ENCODE data around the gene SMCO3. TPM values are rescaled to one million over a fixed set of nuclear protein-coding genes. Genes with fewer than 3 reads are reported as not detected.

Gene SMCO3
- polyA plus RNA-seq (2013, experiment 1 of 2) = 0.66 TPM
- polyA plus RNA-seq (2013, experiment 2 of 2) = 1.0 TPM

DNA sequence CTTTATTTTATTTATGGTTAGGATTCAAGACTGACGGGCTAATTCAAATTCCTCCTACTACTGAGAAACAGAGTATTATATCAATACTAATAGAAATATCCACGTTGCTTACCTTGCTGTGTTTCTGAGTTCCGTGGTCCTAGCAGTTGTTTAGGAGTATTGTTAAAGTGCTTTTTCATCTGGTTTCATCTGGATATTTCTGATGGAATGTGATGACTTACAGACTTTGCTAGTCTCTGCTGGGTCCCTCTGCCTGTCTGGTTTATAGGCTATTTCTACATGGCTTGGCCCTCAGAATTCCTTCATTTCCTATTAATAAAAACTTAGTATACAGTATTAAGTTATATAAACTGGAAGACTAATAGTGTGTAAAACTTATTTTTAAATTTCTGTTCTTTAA lies at the start of gene SMCO3:
TSS of gene SMCO3 (minus strand) at position 169 of the 400 bp plus-strand sequence. CDS start 7,502 bp downstream, outside the sequence.
- WGBS, 2 experiments (ENCODE audit: insufficient coverage in 2 of 2) = no CpG with 5 or more reads among the region's 3 CpGs
- peaks cover 12% of the 10 kb centered on the region for H3K4me1 ChIP-seq (ENCODE audit: control insufficient read depth, insufficient read depth, low read length, poor library complexity, severe bottlenecking)
- no peaks in the 10 kb centered on the region for H3K9me3 ChIP-seq (ENCODE audit: control insufficient read depth, low read length)
- H3K27ac ChIP-seq (ENCODE audit: low read depth, low read length, severe bottlenecking) = no peak within 1 kb of the TSS
- no peaks in the 10 kb centered on the region for H3K36me3 ChIP-seq (ENCODE audit: control insufficient read depth, insufficient read depth, low read length)
- H3K4me3 ChIP-seq (ENCODE audit: extremely low read depth, insufficient read depth, low read length, poor library complexity, severe bottlenecking) = no peak within 1 kb of the TSS

DNA sequence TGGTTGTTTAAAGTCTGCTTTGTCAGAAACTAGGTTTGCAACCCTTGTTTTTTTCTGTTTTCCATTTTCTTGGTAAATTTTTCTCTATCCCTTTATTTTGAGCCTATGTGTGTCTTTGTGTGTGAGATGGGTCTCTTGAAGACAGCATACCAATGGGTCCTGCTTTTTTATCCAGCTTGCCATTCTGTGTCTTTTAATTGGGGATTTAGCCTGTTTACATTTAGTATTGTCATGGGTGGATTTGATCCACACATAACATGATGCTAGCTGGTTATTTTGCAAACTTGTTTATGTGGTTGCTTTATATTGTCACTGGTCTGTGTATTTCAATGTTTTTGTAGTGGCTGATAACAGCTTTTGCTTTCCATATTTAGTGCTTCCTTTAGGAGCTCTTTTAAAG lies 46.5 kb upstream of the SMCO3 start:
- H3K36me3 ChIP-seq (ENCODE audit: control insufficient read depth, insufficient read depth, low read length) = no peaks in the 10 kb centered on the region
- H3K27ac ChIP-seq (ENCODE audit: low read depth, low read length, severe bottlenecking) = no peak overlapping the region
- no peak overlapping the region for H3K4me3 ChIP-seq (ENCODE audit: extremely low read depth, insufficient read depth, low read length, poor library complexity, severe bottlenecking)
- no peaks in the 10 kb centered on the region for H3K4me1 ChIP-seq (ENCODE audit: control insufficient read depth, insufficient read depth, low read length, poor library complexity, severe bottlenecking)
- no peaks in the 10 kb centered on the region for H3K9me3 ChIP-seq (ENCODE audit: control insufficient read depth, low read length)

DNA sequence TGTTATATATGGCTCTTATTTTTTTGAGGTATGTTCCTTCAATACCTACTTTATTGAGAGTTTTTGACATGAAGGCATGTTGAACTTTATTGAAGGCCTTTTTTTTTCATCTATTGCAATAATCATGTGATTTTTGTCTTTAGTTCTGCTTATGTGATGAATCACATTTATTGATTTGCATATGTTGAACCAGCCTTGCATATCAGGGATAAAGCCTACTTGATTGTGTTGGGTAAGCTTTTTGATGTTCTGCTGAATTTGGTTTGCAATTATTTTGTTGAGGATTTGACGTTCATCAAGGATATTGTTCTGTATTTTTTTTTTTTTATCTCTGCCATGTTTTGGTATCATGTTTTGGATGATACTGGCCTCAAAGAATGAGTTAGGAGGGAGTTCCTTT lies 44.5 kb upstream of the SMCO3 start:
- 63 to 100% methylated on average over 1 of the region's 1 CpG for WGBS, 2 experiments (ENCODE audit: insufficient coverage in 2 of 2)
- Histone ChIP-seq H3K4me3 (ENCODE audit: extremely low read depth, insufficient read depth, low read length, poor library complexity, severe bottlenecking) (no peak overlapping the region), H3K9me3 (ENCODE audit: control insufficient read depth, low read length) (no peaks in the 10 kb centered on the region), H3K4me1 (ENCODE audit: control insufficient read depth, insufficient read depth, low read length, poor library complexity, severe bottlenecking) (peaks cover 5% of the 10 kb centered on the region), H3K36me3 (ENCODE audit: control insufficient read depth, insufficient read depth, low read length) (no peaks in the 10 kb centered on the region), H3K27ac (ENCODE audit: low read depth, low read length, severe bottlenecking) (no peak overlapping the region)

DNA sequence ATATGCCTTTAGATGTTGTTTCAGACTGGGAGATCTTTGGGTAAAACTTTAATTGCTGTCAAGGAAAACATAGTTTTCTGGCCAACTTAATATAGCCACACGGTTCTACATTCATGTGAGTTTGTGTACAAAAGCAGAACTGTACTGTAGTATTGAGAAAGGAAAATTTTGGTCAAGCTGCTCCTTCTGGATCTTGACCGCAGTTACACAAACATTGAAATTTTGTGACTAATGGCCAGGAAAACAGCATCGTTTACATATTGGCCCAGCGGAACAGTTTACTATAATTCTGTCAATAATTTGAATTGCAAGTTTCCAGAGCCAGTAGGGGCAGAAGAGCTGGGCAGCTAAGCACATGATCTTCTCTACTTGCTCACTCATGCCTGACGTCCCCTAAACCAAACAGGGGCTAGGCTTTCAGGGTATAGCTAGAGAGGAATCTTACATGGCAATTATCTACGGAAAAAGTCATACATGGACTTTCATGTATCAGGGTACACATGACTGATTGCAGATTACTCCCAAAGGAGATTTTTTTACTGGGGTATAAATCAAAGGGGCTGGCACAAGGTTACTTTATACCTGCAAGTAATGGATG lies 40.7 kb upstream of the SMCO3 start:
- Histone ChIP-seq H3K27ac (ENCODE audit: low read depth, low read length, severe bottlenecking) (no peak overlapping the region), H3K36me3 (ENCODE audit: control insufficient read depth, insufficient read depth, low read length) (no peaks in the 10 kb centered on the region), H3K4me3 (ENCODE audit: extremely low read depth, insufficient read depth, low read length, poor library complexity, severe bottlenecking) (no peak overlapping the region), H3K9me3 (ENCODE audit: control insufficient read depth, low read length) (no peaks in the 10 kb centered on the region), H3K4me1 (ENCODE audit: control insufficient read depth, insufficient read depth, low read length, poor library complexity, severe bottlenecking) (peaks cover 5% of the 10 kb centered on the region)
- WGBS, 2 experiments (ENCODE audit: insufficient coverage in 2 of 2) = 86 to 98% methylated on average over 2 to 5 of the region's 6 CpGs

DNA sequence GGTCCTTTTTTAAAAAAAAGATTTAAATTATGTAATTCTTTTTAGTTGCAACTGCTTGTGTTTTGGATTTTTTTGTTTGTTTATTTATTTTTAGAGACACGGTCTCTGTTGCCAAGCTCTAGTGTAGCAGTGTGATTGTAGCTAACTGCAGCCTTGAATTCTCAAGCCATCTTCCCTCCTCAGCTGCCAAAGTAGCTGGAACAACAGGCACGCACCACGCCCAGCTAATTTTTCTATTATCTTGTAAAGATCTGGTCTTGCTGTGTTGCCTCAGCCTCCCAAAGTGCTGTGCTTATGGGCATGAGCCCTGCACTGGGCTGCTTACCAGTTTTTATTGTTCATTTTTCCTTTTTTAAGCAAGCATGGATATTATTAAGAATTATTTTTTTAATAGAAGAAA lies 40.0 kb upstream of the SMCO3 start:
- no peaks in the 10 kb centered on the region for H3K9me3 ChIP-seq (ENCODE audit: control insufficient read depth, low read length)
- H3K4me1 ChIP-seq (ENCODE audit: control insufficient read depth, insufficient read depth, low read length, poor library complexity, severe bottlenecking) = peaks cover 11% of the 10 kb centered on the region
- WGBS, 2 experiments (ENCODE audit: insufficient coverage in 2 of 2) = 67 to 69% methylated on average over 2 of the region's 3 CpGs
- no peak overlapping the region for H3K4me3 ChIP-seq (ENCODE audit: extremely low read depth, insufficient read depth, low read length, poor library complexity, severe bottlenecking)
- no peaks in the 10 kb centered on the region for H3K36me3 ChIP-seq (ENCODE audit: control insufficient read depth, insufficient read depth, low read length)
- H3K27ac ChIP-seq (ENCODE audit: low read depth, low read length, severe bottlenecking) = no peak overlapping the region

DNA sequence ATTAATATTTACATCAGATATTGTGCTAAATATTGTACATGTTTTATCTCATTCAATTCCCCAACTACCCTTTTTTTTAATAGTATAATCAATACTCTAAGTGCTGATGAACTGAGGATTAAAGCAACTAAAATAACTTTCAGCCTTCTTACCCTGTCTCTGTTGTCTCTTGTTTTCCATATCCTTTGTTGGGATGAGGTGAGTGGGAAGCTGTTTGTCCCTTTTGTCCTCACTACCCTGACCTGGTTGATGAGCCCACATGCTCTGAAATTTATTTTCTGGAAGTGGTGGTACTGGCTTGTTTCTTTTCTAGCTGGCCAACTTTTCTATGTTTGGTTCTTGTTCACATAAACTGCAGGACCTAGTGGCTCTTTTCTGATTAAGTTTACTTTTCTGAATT lies 38.9 kb upstream of the SMCO3 start:
- no peaks in the 10 kb centered on the region for H3K9me3 ChIP-seq (ENCODE audit: control insufficient read depth, low read length)
- no peak overlapping the region for H3K27ac ChIP-seq (ENCODE audit: low read depth, low read length, severe bottlenecking)
- H3K4me1 ChIP-seq (ENCODE audit: control insufficient read depth, insufficient read depth, low read length, poor library complexity, severe bottlenecking) = peaks cover 13% of the 10 kb centered on the region
- H3K4me3 ChIP-seq (ENCODE audit: extremely low read depth, insufficient read depth, low read length, poor library complexity, severe bottlenecking) = no peak overlapping the region
- no peaks in the 10 kb centered on the region for H3K36me3 ChIP-seq (ENCODE audit: control insufficient read depth, insufficient read depth, low read length)

DNA sequence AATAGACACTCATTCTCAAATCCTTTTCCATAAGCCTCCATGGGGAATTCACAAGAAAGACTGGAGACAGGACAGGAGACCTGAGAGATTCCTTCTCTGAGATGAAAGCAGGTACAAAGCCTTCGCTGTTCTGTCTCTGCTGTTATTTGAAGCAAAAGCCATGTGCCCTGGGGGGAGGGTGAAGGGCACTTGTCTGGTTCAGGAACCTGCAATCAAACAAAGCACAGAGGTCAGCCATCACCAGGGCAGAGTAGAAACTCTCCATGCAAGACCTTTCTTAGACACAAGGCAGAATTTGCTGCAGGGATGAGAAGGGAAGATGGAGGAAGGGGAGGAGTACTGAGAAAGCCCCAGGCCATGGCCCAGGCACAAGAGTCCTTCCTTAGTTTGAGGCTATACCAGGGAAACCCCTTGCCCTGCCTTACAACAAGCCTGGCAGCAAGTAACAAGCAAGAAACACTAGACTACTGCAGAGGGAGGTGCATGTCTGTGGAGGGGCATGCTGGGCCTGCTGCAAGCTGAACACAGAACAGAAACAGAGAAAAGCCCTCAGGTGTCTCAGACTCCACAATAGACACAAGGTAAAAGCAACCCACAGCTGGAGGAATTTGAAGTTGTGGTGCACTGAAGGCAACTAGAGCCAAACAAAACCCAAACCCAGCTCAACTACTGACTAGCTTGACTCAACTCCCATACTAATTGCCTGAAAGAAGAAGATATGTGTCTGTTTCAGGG lies 37.1 kb upstream of the SMCO3 start:
- WGBS, 2 experiments (ENCODE audit: insufficient coverage in 2 of 2) = 80% methylated on average over 1 of the region's 1 CpG; no CpG with 5 or more reads in 1 of the 2 experiments
- H3K4me3 ChIP-seq (ENCODE audit: extremely low read depth, insufficient read depth, low read length, poor library complexity, severe bottlenecking) = no peak overlapping the region
- H3K27ac ChIP-seq (ENCODE audit: low read depth, low read length, severe bottlenecking) = no peak overlapping the region
- H3K9me3 ChIP-seq (ENCODE audit: control insufficient read depth, low read length) = no peaks in the 10 kb centered on the region
- H3K4me1 ChIP-seq (ENCODE audit: control insufficient read depth, insufficient read depth, low read length, poor library complexity, severe bottlenecking) = peaks cover 13% of the 10 kb centered on the region
- H3K36me3 ChIP-seq (ENCODE audit: control insufficient read depth, insufficient read depth, low read length) = no peaks in the 10 kb centered on the region

DNA sequence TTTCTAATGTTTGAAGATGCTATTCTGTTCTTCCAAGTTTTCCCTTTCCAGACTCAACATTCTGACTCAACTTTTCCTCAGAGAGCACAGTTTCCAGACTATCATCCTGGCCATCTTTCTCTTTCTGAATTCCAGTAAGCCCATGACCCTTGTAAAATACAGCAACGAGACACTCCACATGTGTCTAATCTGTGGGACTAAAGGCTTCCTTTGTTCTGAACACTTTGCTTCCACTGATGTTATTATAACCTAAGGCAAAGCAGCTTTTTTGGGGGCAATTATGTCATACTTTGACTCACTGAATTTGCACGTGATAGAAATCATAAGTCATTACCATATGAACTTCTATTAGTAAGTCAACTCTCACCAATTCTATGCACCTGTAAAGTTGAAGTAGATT lies 35.7 kb upstream of the SMCO3 start:
- Histone ChIP-seq H3K4me1 (ENCODE audit: control insufficient read depth, insufficient read depth, low read length, poor library complexity, severe bottlenecking) (peaks cover 16% of the 10 kb centered on the region), H3K4me3 (ENCODE audit: extremely low read depth, insufficient read depth, low read length, poor library complexity, severe bottlenecking) (no peak overlapping the region), H3K36me3 (ENCODE audit: control insufficient read depth, insufficient read depth, low read length) (no peaks in the 10 kb centered on the region), H3K27ac (ENCODE audit: low read depth, low read length, severe bottlenecking) (peak overlapping the region; percentile 57), H3K9me3 (ENCODE audit: control insufficient read depth, low read length) (no peaks in the 10 kb centered on the region)
- 43% methylated on average over 2 of the region's 2 CpGs; no CpG with 5 or more reads in 1 of the 2 experiments for WGBS, 2 experiments (ENCODE audit: insufficient coverage in 2 of 2)

DNA sequence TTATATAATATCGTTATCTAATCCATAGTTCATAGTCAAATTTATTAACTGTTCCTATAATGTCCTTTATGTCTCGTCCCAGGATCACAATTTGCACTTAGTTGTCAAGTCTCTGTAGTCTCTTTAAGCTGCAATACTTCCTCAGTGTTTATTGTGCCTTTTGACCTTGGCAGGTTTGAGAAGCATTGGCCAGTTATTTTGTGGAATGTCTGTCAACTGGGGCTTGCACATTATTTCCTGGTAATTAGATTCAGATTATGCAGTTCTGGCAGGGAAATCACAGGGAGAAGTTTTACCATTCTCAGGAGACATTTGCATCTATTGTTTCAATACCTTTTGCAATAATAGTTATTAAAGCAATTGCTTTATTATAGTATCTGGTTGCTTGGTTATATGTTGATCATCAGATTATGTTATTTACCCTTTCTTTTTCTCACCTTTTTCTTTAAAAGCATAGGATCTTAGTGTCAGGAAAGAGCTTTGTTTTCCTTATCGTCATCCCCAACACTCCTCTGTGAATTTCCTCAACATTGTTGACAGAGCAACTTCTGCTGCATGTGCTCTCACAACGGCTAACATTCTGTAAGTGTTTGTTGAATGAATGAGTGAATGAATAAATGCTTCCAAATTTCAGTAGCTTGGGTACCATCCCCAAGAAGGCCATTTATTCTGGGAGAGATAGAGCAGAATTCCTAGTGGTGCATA lies 33.0 kb upstream of the SMCO3 start:
- no peaks in the 10 kb centered on the region for H3K9me3 ChIP-seq (ENCODE audit: control insufficient read depth, low read length)
- no peak overlapping the region for H3K4me3 ChIP-seq (ENCODE audit: extremely low read depth, insufficient read depth, low read length, poor library complexity, severe bottlenecking)
- 93 to 100% methylated on average over 2 of the region's 4 CpGs for WGBS, 2 experiments (ENCODE audit: insufficient coverage in 2 of 2)
- H3K36me3 ChIP-seq (ENCODE audit: control insufficient read depth, insufficient read depth, low read length) = no peaks in the 10 kb centered on the region
- no peak overlapping the region for H3K27ac ChIP-seq (ENCODE audit: low read depth, low read length, severe bottlenecking)
- peaks cover 22% of the 10 kb centered on the region for H3K4me1 ChIP-seq (ENCODE audit: control insufficient read depth, insufficient read depth, low read length, poor library complexity, severe bottlenecking)

DNA sequence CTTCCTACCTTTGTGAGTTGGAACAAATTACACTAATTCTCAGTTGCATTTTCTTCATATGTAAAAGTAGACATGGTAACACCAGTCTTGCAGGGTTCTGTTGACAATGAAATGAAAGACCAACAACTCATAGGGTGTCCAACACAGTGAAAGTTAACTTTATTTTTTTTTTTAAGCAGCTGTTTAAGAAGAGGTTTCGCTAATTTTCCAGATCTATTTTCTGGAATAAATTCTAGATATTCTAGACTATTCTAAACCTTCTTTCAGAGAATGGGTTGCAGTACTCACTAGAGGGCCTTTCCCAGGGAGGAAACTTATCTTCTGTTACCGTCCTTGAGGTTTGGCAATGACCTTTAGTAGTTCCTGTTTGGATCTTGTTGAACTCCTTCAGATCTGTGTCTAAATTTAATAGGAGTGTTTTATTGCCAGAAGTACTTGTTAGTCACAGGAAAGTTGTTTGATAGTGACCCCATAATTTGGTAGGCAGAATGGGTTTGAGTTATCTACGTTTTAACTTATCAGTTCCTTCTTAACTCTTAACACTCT lies 32.1 kb upstream of the SMCO3 start:
- 100% methylated on average over 1 of the region's 3 CpGs; no CpG with 5 or more reads in 1 of the 2 experiments for WGBS, 2 experiments (ENCODE audit: insufficient coverage in 2 of 2)
- H3K9me3 ChIP-seq (ENCODE audit: control insufficient read depth, low read length) = no peaks in the 10 kb centered on the region
- H3K36me3 ChIP-seq (ENCODE audit: control insufficient read depth, insufficient read depth, low read length) = no peaks in the 10 kb centered on the region
- no peak overlapping the region for H3K4me3 ChIP-seq (ENCODE audit: extremely low read depth, insufficient read depth, low read length, poor library complexity, severe bottlenecking)
- no peak overlapping the region for H3K27ac ChIP-seq (ENCODE audit: low read depth, low read length, severe bottlenecking)
- peaks cover 28% of the 10 kb centered on the region for H3K4me1 ChIP-seq (ENCODE audit: control insufficient read depth, insufficient read depth, low read length, poor library complexity, severe bottlenecking)

Data from mesodermal cell (in vitro differentiated cells).